Esophagus (tissue), 2 donors: ENCODE results near the gene RXRA. TPM values are rescaled to one million over a fixed set of nuclear protein-coding genes. Genes with fewer than 3 reads are reported as not detected.

Experiments used
- H3K27ac ChIP-seq, 2 donors: one replicate each; pipeline ENCODE4 v1.5.1; 2013; ENCODE audit warnings: low read depth in 2 of 2, mild to moderate bottlenecking in 2 of 2, inconsistent platforms in 1 of 2, low read length in 1 of 2, moderate library complexity in 1 of 2
- H3K27me3 ChIP-seq, 2 donors: one replicate each; pipeline ENCODE4 v1.6.1; 2013; ENCODE audit warnings: low read length in 2 of 2, control low read depth in 1 of 2, mild to moderate bottlenecking in 1 of 2; ENCODE audit not compliant: insufficient read depth in 2 of 2, control insufficient read depth in 1 of 2
- H3K36me3 ChIP-seq, 2 donors: one replicate each; pipeline ENCODE4 v1.6.1; 2013; ENCODE audit warnings: low read length in 1 of 2; ENCODE audit not compliant: control insufficient read depth in 2 of 2, insufficient read depth in 2 of 2
- H3K4me1 ChIP-seq, 2 donors: one replicate each; pipeline ENCODE4 v1.6.1; 2013; ENCODE audit warnings: low read length in 1 of 2; ENCODE audit not compliant: control insufficient read depth in 2 of 2, insufficient read depth in 2 of 2
- H3K4me3 ChIP-seq, 2 donors: one replicate each; pipeline ENCODE4 v1.5.1; 2013; ENCODE audit warnings: low read length in 2 of 2, mild to moderate bottlenecking in 2 of 2, low read depth in 1 of 2, moderate library complexity in 1 of 2
- H3K9me3 ChIP-seq, 2 donors: one replicate each; pipeline ENCODE4 v1.6.1; 2013; ENCODE audit warnings: mild to moderate bottlenecking in 2 of 2, low read depth in 1 of 2, low read length in 1 of 2, moderate library complexity in 1 of 2; ENCODE audit not compliant: control insufficient read depth in 2 of 2, insufficient read depth in 1 of 2
- WGBS, 2 donors: extraction: QIAGEN DNeasy Blood & Tissue Kit; methylation state at CpG; one replicate each; pipeline ENCODE4 v1.1.7; 2013; 5-methylcytosine and 5-hydroxymethylcytosine counted together
- polyA plus RNA-seq, 2 donors: library from polyadenylated mRNA; stranded (reverse); fragments of 200-250 nt; gene quantifications; one replicate each; pipeline ENCODE4 v1.2.3, GENCODE V29; 2013
- donor health status: healthy with polysubstance abuse.
- donor health status: Bipolar disorder and iron deficiency.

The RXRA gene
- polyA plus RNA-seq, 2 donors = 31.4 to 63.4 TPM

- Histone ChIP-seq H3K27me3 (no peaks in the 10 kb centered on the region), H3K36me3 (peaks cover 3 to 40% of the 10 kb centered on the region in 2 donors), H3K4me1 (peaks cover 11 to 52% of the 10 kb centered on the region in 2 donors), H3K4me3 (no peak overlapping the region), H3K9me3 (no peaks in the 10 kb centered on the region), H3K27ac (peak overlapping the region; percentile 95 to 96)
- 55 to 69% methylated on average over 16 of the region's 16 CpGs for WGBS, 2 donors
Measured at GRCh38 chr9:134431626-134432025, 105.4 kb downstream of the RXRA start.

- Histone ChIP-seq H3K36me3 (peaks cover 3 to 41% of the 10 kb centered on the region in 2 donors), H3K4me1 (peaks cover 19 to 60% of the 10 kb centered on the region in 2 donors), H3K9me3 (no peaks in the 10 kb centered on the region), H3K4me3 (no peak overlapping the region), H3K27ac (peak overlapping the region; percentile 95 to 96), H3K27me3 (no peaks in the 10 kb centered on the region)
- WGBS, 2 donors = 43 to 63% methylated on average over 14 of the region's 14 CpGs
Measured at GRCh38 chr9:134432471-134432870, 106.2 kb downstream of the RXRA start.

- peaks cover 26 to 62% of the 10 kb centered on the region in 2 donors for H3K4me1 ChIP-seq
- WGBS, 2 donors = 32 to 38% methylated on average over 14 of the region's 14 CpGs
- H3K9me3 ChIP-seq = no peaks in the 10 kb centered on the region
- no peak overlapping the region for H3K4me3 ChIP-seq
- H3K36me3 ChIP-seq = peaks cover 3 to 41% of the 10 kb centered on the region in 2 donors
- H3K27me3 ChIP-seq = no peaks in the 10 kb centered on the region
- peak overlapping the region; percentile 95 to 96 for H3K27ac ChIP-seq
Measured at GRCh38 chr9:134433101-134433500, 106.8 kb downstream of the RXRA start.

- 61 to 62% methylated on average over 26 to 30 of the region's 30 CpGs for WGBS, 2 donors
- Histone ChIP-seq H3K36me3 (peaks cover 3 to 36% of the 10 kb centered on the region in 2 donors), H3K9me3 (no peaks in the 10 kb centered on the region), H3K27ac (peak overlapping the region; percentile 96), H3K27me3 (no peaks in the 10 kb centered on the region), H3K4me1 (peaks cover 28 to 62% of the 10 kb centered on the region in 2 donors), H3K4me3 (no peak overlapping the region)
Measured at GRCh38 chr9:134433909-134434882, 107.9 kb downstream of the RXRA start.

DNA sequence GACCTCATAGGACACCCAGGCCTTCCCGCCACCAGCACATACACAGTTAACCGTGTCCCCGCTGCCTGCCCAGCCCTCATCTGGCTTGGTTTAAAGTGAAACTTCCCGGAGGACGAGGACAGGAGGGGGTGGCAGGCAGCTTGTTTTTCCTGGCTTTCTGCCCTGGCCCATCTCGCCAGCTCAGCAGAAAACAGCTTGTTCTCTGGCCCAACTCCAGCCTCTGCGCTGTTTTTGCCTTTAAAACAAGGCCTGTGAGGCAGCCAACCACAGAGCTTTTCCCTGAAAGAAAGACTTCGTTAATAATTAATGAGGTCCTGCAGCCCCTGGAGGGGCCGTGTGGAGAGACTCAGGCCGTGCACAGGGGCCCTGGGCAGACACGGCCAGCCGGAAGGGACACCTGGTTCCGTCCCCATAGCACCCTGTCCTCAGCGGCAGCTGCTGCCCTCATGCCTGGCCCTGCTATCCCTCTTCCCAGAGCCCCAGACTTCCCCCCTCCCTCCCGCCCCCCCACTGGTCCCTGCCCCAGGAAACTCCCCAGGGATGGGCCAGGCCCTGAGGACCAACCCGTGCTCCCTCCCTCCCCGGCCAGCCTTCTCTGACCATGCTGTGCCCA lies 108.7 kb downstream of the RXRA start:
- peaks cover 28 to 59% of the 10 kb centered on the region in 2 donors for H3K4me1 ChIP-seq

DNA sequence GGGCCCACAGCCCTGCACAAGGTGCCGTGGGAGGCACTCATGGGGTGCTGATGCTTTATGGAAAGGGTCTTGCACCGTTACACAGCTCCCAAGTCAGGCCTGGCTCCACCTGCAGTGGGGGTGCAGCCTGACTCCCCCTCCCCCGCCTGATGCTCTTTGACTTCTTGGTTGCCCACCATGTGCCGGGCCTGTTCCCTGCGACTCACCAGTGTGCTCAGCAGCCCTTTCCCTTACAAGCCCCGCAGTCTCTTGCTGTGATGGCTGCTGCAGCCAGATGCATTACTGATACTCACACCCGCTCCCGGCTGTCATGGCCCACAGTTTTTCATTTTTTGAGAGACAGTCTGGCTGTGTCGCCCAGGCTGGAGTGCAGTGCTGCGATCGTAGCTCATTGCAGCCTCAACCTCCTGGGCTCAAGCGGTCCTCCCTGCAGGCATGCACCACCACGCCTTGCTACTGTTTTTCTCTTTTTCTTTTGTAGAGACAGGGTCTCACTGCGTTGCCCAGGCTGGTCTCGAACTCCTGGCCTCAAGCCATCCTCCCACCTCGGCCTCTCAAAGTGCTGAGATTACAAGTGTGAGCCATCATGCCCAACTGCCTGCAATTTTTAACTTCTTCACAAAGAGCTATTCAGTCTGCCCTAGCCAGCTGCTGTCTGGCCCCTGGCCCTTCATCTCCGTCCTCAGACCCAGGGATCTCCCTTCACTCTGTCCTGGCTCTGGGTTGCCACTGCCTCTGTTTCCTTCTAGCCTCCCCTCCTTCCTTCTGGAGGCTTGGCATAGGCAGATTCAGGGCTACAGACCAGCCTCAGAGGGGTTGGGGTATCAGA lies 109.5 kb downstream of the RXRA start:
- Histone ChIP-seq H3K4me3 (no peak overlapping the region), H3K4me1 (peaks cover 28 to 61% of the 10 kb centered on the region in 2 donors), H3K36me3 (peaks cover 3 to 27% of the 10 kb centered on the region in 2 donors), H3K9me3 (no peaks in the 10 kb centered on the region), H3K27ac (peak overlapping the region; percentile 96), H3K27me3 (no peaks in the 10 kb centered on the region)
- 43 to 49% methylated on average over 17 of the region's 17 CpGs for WGBS, 2 donors

More for the DNA sequence above, 108.7 kb downstream of the RXRA start:
- H3K27me3 ChIP-seq = no peaks in the 10 kb centered on the region
- H3K4me3 ChIP-seq = no peak overlapping the region
- WGBS, 2 donors = 15 to 17% methylated on average over 16 to 17 of the region's 17 CpGs
- peak overlapping the region; percentile 96 for H3K27ac ChIP-seq
- no peaks in the 10 kb centered on the region for H3K9me3 ChIP-seq
- H3K36me3 ChIP-seq = peaks cover 3 to 32% of the 10 kb centered on the region in 2 donors

DNA sequence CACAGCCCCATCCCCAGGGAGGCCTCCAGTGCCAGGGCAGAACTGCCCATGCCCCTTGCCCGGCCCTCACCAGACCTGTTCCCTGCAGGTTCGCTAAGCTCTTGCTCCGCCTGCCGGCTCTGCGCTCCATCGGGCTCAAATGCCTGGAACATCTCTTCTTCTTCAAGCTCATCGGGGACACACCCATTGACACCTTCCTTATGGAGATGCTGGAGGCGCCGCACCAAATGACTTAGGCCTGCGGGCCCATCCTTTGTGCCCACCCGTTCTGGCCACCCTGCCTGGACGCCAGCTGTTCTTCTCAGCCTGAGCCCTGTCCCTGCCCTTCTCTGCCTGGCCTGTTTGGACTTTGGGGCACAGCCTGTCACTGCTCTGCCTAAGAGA lies 110.1 kb downstream of the RXRA start:
- Histone ChIP-seq H3K4me1 (peaks cover 28 to 62% of the 10 kb centered on the region in 2 donors), H3K36me3 (peaks cover 3 to 27% of the 10 kb centered on the region in 2 donors), H3K9me3 (no peaks in the 10 kb centered on the region), H3K27ac (peak overlapping the region; percentile 96), H3K27me3 (no peaks in the 10 kb centered on the region), H3K4me3 (no peak overlapping the region)
- WGBS, 2 donors = 49 to 71% methylated on average over 11 to 12 of the region's 12 CpGs

- peak overlapping the region; percentile 96 for H3K27ac ChIP-seq
- H3K4me3 ChIP-seq = no peak overlapping the region
- H3K27me3 ChIP-seq = no peaks in the 10 kb centered on the region
- peaks cover 28 to 59% of the 10 kb centered on the region in 2 donors for H3K4me1 ChIP-seq
- 72 to 78% methylated on average over 13 of the region's 13 CpGs for WGBS, 2 donors
- no peaks in the 10 kb centered on the region for H3K9me3 ChIP-seq
- peaks cover 3 to 27% of the 10 kb centered on the region in 2 donors for H3K36me3 ChIP-seq
Measured at GRCh38 chr9:134436911-134437310, 110.7 kb downstream of the RXRA start.
